GM10266 (cell line): ENCODE measurements around the gene CSAD.

Source experiments
- DNase-seq: peaks from one replicate; pipeline ENCODE4 v3.0.0; 2012; ENCODE audit errors: extremely low spot score
- TF ChIP-seq, protein P1 (sequence below): IDR thresholded peaks from 2 replicates; pipeline ENCODE4 v1.5.1; 2012; ENCODE audit warnings: mild to moderate bottlenecking, low read depth; ENCODE audit not compliant: control insufficient read depth, insufficient read depth; ENCODE audit errors: missing control alignments

Gene CSAD

GRCh38 chr12:53225635-53226424 is 45.1 kb upstream of the CSAD start:
- TF ChIP-seq, protein P1, sequence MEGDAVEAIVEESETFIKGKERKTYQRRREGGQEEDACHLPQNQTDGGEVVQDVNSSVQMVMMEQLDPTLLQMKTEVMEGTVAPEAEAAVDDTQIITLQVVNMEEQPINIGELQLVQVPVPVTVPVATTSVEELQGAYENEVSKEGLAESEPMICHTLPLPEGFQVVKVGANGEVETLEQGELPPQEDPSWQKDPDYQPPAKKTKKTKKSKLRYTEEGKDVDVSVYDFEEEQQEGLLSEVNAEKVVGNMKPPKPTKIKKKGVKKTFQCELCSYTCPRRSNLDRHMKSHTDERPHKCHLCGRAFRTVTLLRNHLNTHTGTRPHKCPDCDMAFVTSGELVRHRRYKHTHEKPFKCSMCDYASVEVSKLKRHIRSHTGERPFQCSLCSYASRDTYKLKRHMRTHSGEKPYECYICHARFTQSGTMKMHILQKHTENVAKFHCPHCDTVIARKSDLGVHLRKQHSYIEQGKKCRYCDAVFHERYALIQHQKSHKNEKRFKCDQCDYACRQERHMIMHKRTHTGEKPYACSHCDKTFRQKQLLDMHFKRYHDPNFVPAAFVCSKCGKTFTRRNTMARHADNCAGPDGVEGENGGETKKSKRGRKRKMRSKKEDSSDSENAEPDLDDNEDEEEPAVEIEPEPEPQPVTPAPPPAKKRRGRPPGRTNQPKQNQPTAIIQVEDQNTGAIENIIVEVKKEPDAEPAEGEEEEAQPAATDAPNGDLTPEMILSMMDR, result no peak
- DNase-seq, result no peak

DNA sequence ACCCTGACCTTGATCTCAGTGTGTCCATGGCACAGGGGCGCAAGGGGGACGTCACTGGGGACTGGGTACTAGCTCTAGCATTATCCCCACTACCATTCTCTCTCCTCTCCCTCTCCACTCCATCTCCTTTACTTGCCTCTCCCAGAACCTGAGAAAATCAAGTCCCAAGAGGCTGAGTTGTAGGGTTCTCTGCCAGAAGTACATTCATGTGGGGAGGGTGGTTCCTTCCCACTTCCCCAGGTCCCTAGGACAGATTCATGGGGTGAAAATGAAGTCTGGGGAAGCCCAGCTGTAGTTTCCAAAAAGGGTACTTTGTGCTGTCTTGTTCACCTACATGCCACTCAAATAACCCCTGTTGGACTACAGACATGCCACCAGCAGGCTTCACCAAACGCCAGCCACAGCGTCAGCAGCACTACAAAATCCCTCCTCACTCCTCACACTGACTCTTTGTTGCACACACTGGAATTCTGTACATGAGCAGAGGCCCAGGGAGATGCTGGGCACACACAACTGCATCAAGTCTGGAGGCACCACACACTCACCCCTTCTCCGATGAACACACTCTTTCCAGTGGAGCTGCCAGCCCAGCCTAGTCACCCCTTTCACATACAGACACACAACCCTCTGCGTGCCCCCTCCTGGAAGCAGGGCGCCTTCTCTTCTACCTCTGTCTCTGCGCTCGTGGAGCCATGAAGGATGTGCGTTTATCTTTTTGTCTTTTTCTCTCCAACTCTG is 44.3 kb upstream of the CSAD start:
- TF ChIP-seq, protein P1, result no peak
- no peak for DNase-seq

DNA sequence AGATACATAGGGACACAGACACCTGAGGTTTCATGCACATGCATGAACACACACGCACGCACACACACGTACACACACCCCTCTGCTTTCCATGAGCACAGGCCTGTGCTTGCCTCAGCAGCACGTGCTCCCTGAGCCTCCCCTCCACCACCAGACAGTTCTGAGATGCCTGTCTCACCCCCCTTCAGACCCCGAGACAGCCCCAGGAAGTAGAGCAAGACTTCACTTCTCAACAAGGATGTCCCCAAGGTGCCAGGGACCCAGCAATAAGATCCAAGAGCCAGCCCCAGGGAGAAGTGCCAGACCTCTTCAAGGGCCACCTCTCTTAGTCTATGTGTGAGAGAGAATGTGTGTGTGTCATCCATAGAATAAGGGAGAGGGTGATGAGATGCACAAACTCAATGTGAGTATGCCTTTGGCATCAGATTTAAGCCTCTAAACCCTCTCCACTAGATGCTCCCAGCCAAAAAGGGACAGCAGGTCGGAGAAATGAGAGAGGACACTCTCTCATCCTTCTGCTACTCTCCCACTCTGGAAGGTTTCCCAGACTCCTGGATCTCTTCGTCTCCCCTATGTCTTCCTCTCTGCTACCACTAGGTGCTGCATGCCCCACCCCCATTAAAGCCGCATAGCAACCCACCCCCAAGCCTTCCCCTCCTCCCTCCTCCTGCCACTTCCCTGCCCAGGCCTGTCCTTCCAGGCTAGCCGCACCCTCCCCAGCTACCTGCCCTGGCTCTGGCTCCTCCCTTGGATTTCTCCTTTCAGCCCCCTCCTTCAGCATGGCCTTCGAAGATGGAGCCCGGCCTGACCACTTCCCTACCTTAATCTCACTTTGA is 43.6 kb upstream of the CSAD start:
- TF ChIP-seq, protein P1, result no peak
- DNase-seq, result no peak

GRCh38 chr12:53223389-53224060 is 42.8 kb upstream of the CSAD start:
- TF ChIP-seq, protein P1, result no peak

GRCh38 chr12:53222806-53223261 is 42.1 kb upstream of the CSAD start:
- no peak for DNase-seq
- TF ChIP-seq, protein P1, result no peak

More at GRCh38 chr12:53223389-53224060, 42.8 kb upstream of the CSAD start:
- no peak for DNase-seq

GRCh38 chr12:53222170-53222721 is 41.5 kb upstream of the CSAD start:
- no peak for DNase-seq
- TF ChIP-seq, protein P1, result no peak
